D341Med (cell line): ENCODE data around the gene UPF1.
"Not testable (repeated sequence)": the region's sequence is repeated elsewhere in the genome, so short reads cannot be mapped to it uniquely, and the experiment has no call there.

Experiments used
- DNase-seq: peaks from one replicate; pipeline ENCODE4 v3.0.0; 2012; ENCODE audit warnings: low spot score

The UPF1 gene

GRCh38 chr19:18799389-18799970 is 32.3 kb upstream of the UPF1 start:
- DNase-seq, result no peak

DNA sequence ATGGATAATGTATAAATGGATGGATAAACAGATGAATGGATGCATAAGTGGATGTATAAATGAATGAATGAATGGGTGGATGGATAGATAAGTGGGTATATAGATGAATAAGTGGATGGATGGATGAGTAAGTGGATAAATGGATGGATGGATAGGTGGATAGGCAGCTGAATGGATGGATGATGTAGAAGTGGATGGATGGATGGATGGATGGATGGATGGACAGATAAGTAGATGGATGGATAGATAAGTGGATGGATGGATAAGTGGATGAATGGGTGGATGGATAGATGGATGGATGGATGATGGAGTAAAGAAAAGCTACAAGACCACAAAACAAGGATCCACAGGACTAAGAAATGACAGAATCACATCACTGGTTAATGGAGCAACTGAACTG is 31.7 kb upstream of the UPF1 start:
- no peak for DNase-seq

DNA sequence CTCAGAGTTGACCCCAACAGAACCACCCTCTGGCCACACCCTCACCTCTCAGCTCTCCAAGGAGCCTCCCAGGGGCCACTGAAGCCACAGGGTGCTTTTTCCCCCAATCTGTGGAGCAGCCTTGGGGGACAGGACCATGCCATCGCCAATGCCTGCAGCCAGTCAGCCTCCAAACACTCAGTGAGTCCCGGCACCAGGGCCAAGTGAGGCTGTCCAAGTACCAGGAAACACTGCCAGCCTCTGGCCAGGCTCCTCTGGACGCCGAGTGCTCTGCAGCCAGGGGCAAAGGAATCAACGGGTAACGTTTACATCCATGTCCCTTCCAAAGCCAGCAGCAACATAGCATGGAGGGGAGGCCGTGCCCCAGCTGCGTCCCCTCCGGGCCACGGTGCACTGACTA is 31.1 kb upstream of the UPF1 start:
- DNase-seq, result no peak

GRCh38 chr19:18802354-18802753 is 29.4 kb upstream of the UPF1 start:
- DNase-seq, result peak; percentile 48

DNA sequence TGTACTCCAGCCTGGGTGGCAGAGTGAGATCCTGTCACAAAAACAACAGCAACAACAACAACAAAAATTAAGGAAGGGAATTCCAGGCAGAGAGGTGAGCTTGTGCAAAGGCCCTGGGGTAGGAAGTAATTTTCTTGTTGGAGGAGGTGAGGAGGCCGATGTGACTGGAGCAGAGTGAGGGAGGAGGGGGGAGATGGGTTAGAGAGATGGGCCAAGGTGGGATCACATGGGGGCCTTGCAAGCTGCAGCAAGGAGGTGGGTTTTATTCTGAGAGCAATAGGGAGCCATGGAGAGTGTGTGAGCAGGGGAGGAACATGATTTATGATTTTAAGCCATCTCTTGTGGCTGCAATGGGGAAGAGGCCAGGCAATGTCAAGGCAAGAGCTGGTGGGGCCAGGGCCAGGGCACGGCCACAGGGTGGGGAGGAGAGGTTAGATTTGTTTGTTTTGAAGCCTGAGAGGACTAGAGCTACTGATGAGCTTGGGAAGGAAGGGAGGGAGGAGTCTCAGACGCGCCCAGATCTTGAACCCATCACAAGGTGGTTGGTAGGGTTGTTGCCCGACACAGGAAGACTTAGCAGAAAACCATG is 28.1 kb upstream of the UPF1 start:
- DNase-seq, result peak; percentile 17

- DNase-seq, result no peak
These were observed 27.6 kb upstream of the UPF1 start for GRCh38 chr19:18804139-18804601.

GRCh38 chr19:18804643-18805042 is 27.1 kb upstream of the UPF1 start:
- no peak for DNase-seq

DNA sequence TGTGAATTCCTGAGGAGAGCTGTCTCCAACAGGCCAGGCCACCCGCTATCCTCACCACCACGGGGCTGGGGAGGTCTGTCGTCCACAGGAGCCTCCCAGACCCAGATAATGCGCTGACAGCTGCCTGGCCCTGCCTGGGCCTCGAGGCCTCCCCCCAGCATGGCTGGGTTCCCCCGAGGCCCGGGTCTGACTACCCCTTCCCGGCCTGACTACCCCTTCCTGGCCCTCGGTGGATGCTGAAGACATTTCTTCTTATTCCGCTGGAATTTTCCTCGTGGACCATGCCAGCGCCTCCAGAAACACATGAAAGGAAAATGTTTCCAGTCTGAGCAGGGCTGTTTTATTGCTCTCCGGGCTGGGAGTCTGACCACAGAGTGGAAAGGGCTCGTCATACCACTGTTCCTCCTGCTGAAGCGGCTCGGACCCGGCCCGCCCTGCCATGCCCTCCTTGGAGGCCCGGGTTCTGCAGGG is 23.9 kb upstream of the UPF1 start:
- no peak for DNase-seq

GRCh38 chr19:18809149-18809868 is 22.4 kb upstream of the UPF1 start:
- DNase-seq, result no peak

DNA sequence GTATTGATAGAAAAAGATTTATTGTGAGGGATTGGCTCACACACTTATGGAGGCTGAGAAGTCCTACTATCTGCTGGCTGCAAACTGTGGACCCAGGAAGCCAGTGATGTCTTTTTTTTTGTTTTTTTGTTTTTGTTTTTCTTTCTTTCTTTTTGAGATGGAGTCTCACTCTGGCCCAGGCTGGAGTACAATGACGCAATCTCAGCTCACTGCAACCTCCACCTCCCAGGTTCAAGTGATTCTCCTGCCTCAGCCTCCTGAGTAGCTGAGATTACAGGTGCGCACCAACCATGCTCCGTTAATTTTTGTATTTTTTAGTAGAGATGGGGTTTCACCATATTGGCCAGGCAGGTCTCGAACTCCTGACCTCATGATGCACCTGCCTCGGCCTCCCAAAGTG is 20.1 kb upstream of the UPF1 start:
- not testable (repeated sequence) for DNase-seq

DNA sequence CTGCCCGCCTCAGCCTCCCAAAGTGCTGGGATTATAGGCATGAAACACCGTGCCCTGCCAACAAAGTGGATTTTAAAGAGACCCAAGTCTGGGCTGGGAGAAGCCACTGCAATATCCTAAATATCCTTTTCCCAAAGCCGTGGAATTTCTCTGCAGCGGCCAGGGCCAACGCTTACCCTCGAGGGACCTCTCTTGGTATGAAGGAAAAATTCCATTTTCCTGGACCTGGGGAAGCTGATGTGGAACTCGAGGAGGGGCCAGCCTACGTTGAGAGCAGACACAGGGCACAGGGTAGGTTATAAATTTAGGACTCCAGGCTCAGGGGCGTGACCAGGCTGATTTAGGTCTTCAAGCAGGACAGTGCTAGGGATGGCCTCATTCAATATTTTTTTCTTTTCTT is 17.7 kb upstream of the UPF1 start:
- DNase-seq, result no peak

GRCh38 chr19:18815673-18816072 is 16.1 kb upstream of the UPF1 start:
- no peak for DNase-seq

DNA sequence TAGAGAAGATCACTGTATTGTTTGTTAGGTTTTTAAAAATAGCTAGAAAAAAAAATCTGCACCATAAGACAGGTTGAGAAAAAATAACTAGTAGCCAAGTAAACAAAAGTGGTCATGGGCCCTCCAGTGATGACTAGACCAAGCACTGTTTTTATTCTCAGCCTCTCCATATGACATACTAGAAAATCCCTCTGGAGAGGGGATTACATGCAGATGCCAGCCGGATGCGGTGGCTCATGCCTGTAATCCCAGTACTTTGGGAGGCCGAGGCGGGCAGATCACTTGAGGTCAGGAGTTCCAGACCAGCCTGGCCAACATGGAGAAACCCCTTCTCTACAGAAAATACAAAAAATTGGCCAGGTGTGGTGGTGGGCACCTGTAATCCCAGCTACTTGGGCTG is 15.1 kb upstream of the UPF1 start:
- DNase-seq, result peak; percentile 63

GRCh38 chr19:18817574-18817973 is 14.2 kb upstream of the UPF1 start:
- DNase-seq, result no peak

- DNase-seq, result no peak
These were observed 3.0 kb upstream of the UPF1 start for GRCh38 chr19:18828786-18829185.

GRCh38 chr19:18830488-18830887 is 1.3 kb upstream of the UPF1 start:
- no peak for DNase-seq

GRCh38 chr19:18832306-18833140 is 764 bp downstream of the UPF1 start:
- DNase-seq, result peak; percentile 79

- DNase-seq, result no peak
These were observed 1.4 kb downstream of the UPF1 start for GRCh38 chr19:18833141-18833476.

DNA sequence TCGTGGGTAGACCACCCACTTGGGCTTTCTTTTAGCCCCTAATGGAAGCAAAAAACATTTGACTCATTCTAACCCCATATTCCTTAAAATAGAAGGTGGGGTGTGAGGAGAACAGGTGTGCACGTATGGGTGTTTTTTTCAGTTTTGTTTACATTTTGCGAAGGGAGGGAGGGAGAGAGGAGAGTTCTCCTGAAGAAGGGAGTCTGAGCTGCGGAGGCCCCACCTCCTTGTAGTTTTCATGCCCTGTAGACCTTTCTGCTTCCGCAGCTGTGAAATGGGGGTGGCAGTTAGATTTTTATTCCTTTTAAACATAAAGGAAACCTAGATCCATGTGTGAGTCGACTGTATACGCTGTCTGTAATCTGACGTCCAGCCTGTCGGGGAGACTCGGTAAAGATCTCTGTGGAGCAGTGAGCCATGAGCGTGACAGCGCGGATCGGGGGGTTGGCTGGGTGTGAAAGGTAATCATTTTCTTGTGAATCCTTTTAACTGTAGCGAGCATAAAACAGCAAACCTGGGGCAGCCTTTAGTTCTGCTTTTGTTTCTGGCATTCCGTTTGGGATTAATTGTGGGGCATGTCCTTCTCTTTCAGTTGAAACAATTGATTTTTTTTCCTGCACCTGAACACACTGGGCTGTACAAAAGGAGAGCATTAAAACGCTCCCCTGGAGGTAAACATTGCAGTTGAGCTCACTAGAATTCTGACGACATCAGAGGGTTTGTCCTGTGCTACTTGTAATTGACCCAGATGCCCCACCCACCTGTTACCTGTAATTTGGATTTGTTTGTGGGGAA is 2.3 kb downstream of the UPF1 start:
- DNase-seq, result no peak

DNA sequence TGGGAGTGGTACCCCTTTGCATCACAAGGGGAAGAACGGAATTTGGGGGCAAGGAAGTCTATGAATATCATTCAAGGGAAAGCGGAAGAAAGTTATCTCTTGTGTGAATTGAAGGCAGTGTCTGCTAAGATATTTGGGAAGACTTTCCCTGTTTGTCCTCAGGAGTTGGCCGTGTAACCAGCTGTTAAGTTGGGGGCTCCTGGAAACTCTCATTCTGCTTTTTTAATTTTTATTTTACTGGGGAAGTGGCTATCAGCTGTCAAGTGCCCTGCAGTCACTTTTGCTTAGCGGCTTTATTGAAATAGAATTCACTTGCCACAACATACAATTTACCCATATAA is 2.9 kb downstream of the UPF1 start:
- DNase-seq, result no peak

DNA sequence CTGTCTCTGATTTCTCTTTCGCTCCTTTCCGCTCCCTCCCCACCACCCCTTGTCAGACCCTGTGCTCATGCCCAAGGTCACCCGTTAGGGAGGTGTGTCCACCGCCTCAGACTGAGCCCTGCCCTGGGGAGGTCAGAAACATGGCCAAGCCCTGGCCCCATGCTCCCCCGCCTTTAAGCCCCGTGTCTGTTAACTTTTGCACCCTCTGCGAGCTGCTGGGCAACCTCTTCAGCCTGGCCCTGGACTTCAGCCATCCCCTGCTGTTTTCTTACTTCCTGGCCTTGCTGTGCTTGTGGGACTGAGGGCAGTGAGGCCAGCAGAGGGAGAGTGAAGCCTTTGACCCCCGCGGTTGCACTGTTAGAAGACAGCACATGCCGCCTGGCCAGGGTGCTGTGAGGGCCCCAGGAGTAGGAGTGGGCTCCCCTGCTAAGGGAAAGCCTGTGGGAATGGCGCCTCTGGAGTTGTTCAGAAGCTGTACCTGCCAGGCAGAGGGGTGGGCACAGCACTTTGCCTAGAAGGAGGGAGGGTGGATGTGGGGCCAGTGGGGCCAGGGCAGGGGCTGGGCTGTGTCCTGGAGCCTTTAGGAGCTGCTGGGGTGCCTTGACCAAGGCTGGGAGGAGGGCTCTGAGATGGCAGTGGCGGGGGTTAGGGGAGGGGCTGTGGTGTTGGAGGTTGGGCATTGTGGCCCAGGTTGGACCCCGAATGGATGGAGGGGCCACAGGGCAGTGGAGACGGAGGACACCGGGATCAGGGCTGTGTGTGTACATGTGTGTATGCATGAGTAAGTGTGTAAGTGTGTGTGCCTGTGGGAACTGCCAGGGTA is 7.9 kb downstream of the UPF1 start:
- DNase-seq, result no peak
